WTC11 (cell line): Measurements from ENCODE around the gene CDH18. TPM values are rescaled to one million over a fixed set of nuclear protein-coding genes. Genes with fewer than 3 reads are reported as not detected.

Source experiments
- ATAC-seq: fragments of 200-7000 bp; cut with Tn5 transposase; 2 replicates; pipeline ENCODE4 v1.10.0; 2021; ENCODE audit warnings: mild to moderate bottlenecking, moderate library complexity
- CTCF ChIA-PET: fragments of 300-600 bp; sonication (Branson Sonifier 250); formaldehyde crosslinking; loops from one replicate; lab custom pipeline; 2021; ENCODE audit warnings: antibody characterized with exemption; lab: Charles Lee
- POLR2A ChIA-PET: fragments of 350-600 bp; sonication (Branson Sonifier 250); formaldehyde crosslinking; loops from one replicate; lab custom pipeline; 2021; ENCODE audit warnings: antibody characterized with exemption; lab: Charles Lee
- DNase-seq: peaks from one replicate; pipeline ENCODE4 v3.0.0; 2021; ENCODE audit warnings: low spot score
- H3K27ac Mint-ChIP-seq: 2 replicates; pipeline ENCODE4 v1.8.0; 2021; ENCODE audit warnings: mixed read lengths
- H3K27me3 Mint-ChIP-seq: 2 replicates; pipeline ENCODE4 v1.8.0; 2021; ENCODE audit warnings: low read depth, mild to moderate bottlenecking, moderate library complexity, mixed read lengths
- H3K36me3 Mint-ChIP-seq: 2 replicates; pipeline ENCODE4 v1.8.0; 2021; ENCODE audit warnings: mixed read lengths
- H3K4me1 Mint-ChIP-seq: 2 replicates; pipeline ENCODE4 v1.8.0; 2022; ENCODE audit warnings: mixed read lengths
- H3K4me3 Mint-ChIP-seq: 2 replicates; pipeline ENCODE4 v1.8.0; 2021; ENCODE audit warnings: mild to moderate bottlenecking, moderate library complexity, mixed read lengths
- H3K9me3 Mint-ChIP-seq: 2 replicates; pipeline ENCODE4 v1.8.0; 2021; ENCODE audit warnings: mixed read lengths
- ATF1 ChIP-seq: sonication (generic); formaldehyde crosslinking; IDR thresholded peaks from 2 replicates; pipeline ENCODE4 v1.8.1; 2023; ENCODE audit warnings: mild to moderate bottlenecking, moderate library complexity, missing genetic modification reagents
- CBFB ChIP-seq: sonication (generic); formaldehyde crosslinking; IDR thresholded peaks from 2 replicates; pipeline ENCODE4 v1.8.1; 2022; ENCODE audit warnings: mild to moderate bottlenecking, low read depth, missing genetic modification reagents
- CREM ChIP-seq: sonication (generic); formaldehyde crosslinking; IDR thresholded peaks from 2 replicates; pipeline ENCODE4 v1.8.1; 2022; ENCODE audit warnings: mild to moderate bottlenecking, missing genetic modification reagents, moderate library complexity
- E2F5 ChIP-seq: sonication (generic); formaldehyde crosslinking; IDR thresholded peaks from 2 replicates; pipeline ENCODE4 v1.8.1; 2022; ENCODE audit warnings: mild to moderate bottlenecking, moderate library complexity, missing genetic modification reagents
- FOXJ3 ChIP-seq: sonication (generic); formaldehyde crosslinking; IDR thresholded peaks from 2 replicates; pipeline ENCODE4 v1.9.0; 2021; ENCODE audit warnings: missing genetic modification reagents, mild to moderate bottlenecking, borderline replicate concordance
- FOXP1 ChIP-seq: sonication (generic); formaldehyde crosslinking; IDR thresholded peaks from 2 replicates; pipeline ENCODE4 v1.8.0; 2022; ENCODE audit warnings: missing genetic modification reagents, mild to moderate bottlenecking, moderate library complexity, borderline replicate concordance
- GABPB1 ChIP-seq: sonication (generic); formaldehyde crosslinking; IDR thresholded peaks from 2 replicates; pipeline ENCODE4 v1.8.1; 2023; ENCODE audit warnings: mild to moderate bottlenecking, missing genetic modification reagents
- HMGA2 ChIP-seq: fragments of 250-450 bp; sonication (Bioruptor Pico); IDR thresholded peaks from 2 replicates; pipeline ENCODE4 v1.4.0; 2021; ENCODE audit warnings: mild to moderate bottlenecking, moderate library complexity
- HMGXB4 ChIP-seq: sonication (generic); formaldehyde crosslinking; IDR thresholded peaks from 2 replicates; pipeline ENCODE4 v1.8.1; 2023; ENCODE audit warnings: mild to moderate bottlenecking, moderate library complexity, missing genetic modification reagents
- RORB ChIP-seq: fragments of 250-450 bp; sonication (Bioruptor Pico); IDR thresholded peaks from 2 replicates; pipeline ENCODE4 v1.9.0; 2021; ENCODE audit warnings: mild to moderate bottlenecking
- SMAD3 ChIP-seq: sonication (generic); formaldehyde crosslinking; IDR thresholded peaks from 2 replicates; pipeline ENCODE4 v1.8.0; 2022; ENCODE audit warnings: missing genetic modification reagents, mild to moderate bottlenecking, borderline replicate concordance
- SOX15 ChIP-seq: fragments of 250-450 bp; sonication (Bioruptor Pico); IDR thresholded peaks from 2 replicates; pipeline ENCODE4 v1.9.0; 2021; ENCODE audit warnings: mild to moderate bottlenecking
- TEAD4 ChIP-seq: sonication (generic); formaldehyde crosslinking; IDR thresholded peaks from 2 replicates; pipeline ENCODE4 v1.8.0; 2022; ENCODE audit warnings: mild to moderate bottlenecking, missing genetic modification reagents
- ZBTB43 ChIP-seq: sonication (generic); formaldehyde crosslinking; IDR thresholded peaks from 2 replicates; pipeline ENCODE4 v1.8.1; 2023; ENCODE audit warnings: mild to moderate bottlenecking, missing genetic modification reagents
- ZNF317 ChIP-seq: sonication (generic); formaldehyde crosslinking; IDR thresholded peaks from 2 replicates; pipeline ENCODE4 v1.8.1; 2023; ENCODE audit warnings: low read depth, mild to moderate bottlenecking, moderate library complexity, missing genetic modification reagents, borderline replicate concordance
- ZNF416 ChIP-seq: fragments of 250-450 bp; sonication (Bioruptor Pico); IDR thresholded peaks from 2 replicates; pipeline ENCODE4 v1.9.0; 2021; ENCODE audit warnings: mild to moderate bottlenecking, inconsistent platforms
- total RNA-seq: library from RNA; stranded (reverse); gene quantifications from 3 replicates; pipeline ENCODE4 v1.2.3, GENCODE V29; 2021
- TF ChIP-seq, protein P1 (sequence below): sonication (generic); formaldehyde crosslinking; IDR thresholded peaks from 2 replicates; pipeline ENCODE4 v1.8.1; 2023; ENCODE audit warnings: mild to moderate bottlenecking, missing genetic modification reagents, borderline replicate concordance
- TF ChIP-seq, protein P2 (sequence below): sonication (generic); formaldehyde crosslinking; IDR thresholded peaks from 2 replicates; pipeline ENCODE4 v1.8.1; 2022; ENCODE audit warnings: low read depth, mild to moderate bottlenecking, moderate library complexity, missing genetic modification reagents, borderline replicate concordance

CDH18 gene
- total RNA-seq, 1 experiment from 2014 or later, result 0.24 TPM

DNA sequence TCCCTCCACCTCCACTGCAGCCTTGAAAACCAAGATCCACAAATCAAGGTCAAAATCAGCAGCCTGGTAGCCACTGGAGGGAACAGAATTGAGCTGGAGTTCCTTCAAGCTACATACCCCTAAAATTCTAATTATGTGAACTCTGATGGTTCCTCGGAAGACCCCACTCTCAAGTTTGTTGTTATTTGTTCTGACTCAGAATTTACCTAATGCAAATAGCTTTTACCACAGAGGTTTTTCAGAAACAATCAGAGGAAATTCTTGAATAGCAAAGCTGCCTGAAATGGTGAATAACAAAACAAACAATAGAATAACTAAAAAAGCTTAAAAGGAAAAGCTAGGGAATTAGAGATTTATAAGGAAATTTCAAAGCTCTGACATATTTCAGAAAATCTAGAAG lies 220.0 kb downstream of the CDH18 start (continued):
- TF ChIP-seq HMGXB4 (CRISPR knock-in tag) (no peak), ZNF416 (no peak), ATF1 (no peak), TEAD4 (CRISPR knock-in tag) (no peak), E2F5 (no peak), FOXJ3 (no peak), GABPB1 (no peak), CREM (CRISPR knock-in tag) (no peak), RORB (CRISPR knock-in tag) (no peak), FOXP1 (CRISPR knock-in tag) (no peak), ZBTB43 (CRISPR knock-in tag) (no peak)
- TF ChIP-seq, protein P1, sequence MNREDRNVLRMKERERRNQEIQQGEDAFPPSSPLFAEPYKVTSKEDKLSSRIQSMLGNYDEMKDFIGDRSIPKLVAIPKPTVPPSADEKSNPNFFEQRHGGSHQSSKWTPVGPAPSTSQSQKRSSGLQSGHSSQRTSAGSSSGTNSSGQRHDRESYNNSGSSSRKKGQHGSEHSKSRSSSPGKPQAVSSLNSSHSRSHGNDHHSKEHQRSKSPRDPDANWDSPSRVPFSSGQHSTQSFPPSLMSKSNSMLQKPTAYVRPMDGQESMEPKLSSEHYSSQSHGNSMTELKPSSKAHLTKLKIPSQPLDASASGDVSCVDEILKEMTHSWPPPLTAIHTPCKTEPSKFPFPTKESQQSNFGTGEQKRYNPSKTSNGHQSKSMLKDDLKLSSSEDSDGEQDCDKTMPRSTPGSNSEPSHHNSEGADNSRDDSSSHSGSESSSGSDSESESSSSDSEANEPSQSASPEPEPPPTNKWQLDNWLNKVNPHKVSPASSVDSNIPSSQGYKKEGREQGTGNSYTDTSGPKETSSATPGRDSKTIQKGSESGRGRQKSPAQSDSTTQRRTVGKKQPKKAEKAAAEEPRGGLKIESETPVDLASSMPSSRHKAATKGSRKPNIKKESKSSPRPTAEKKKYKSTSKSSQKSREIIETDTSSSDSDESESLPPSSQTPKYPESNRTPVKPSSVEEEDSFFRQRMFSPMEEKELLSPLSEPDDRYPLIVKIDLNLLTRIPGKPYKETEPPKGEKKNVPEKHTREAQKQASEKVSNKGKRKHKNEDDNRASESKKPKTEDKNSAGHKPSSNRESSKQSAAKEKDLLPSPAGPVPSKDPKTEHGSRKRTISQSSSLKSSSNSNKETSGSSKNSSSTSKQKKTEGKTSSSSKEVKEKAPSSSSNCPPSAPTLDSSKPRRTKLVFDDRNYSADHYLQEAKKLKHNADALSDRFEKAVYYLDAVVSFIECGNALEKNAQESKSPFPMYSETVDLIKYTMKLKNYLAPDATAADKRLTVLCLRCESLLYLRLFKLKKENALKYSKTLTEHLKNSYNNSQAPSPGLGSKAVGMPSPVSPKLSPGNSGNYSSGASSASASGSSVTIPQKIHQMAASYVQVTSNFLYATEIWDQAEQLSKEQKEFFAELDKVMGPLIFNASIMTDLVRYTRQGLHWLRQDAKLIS (CRISPR knock-in tag), result no peak

GRCh38 chr5:19753579-19753978 lies 234.4 kb downstream of the CDH18 start:
- no peak for ATAC-seq
- Mint-ChIP-seq H3K27me3 (no peaks in the 10 kb centered on the region), H3K9me3 (peaks cover 39% of the 10 kb centered on the region), H3K36me3 (peaks cover 26% of the 10 kb centered on the region), H3K4me1 (peaks cover 2% of the 10 kb centered on the region; the same call in 1 of the 2 replicates), H3K27ac (no peak overlapping the region), H3K4me3 (no peak overlapping the region)
- POLR2A ChIA-PET, result no interaction called here
- DNase-seq, result no peak
- CTCF ChIA-PET, result no interaction called here
- no peak for TF ChIP-seq SMAD3 (CRISPR knock-in tag)
- TF ChIP-seq ZNF317, result peak; percentile 94

DNA sequence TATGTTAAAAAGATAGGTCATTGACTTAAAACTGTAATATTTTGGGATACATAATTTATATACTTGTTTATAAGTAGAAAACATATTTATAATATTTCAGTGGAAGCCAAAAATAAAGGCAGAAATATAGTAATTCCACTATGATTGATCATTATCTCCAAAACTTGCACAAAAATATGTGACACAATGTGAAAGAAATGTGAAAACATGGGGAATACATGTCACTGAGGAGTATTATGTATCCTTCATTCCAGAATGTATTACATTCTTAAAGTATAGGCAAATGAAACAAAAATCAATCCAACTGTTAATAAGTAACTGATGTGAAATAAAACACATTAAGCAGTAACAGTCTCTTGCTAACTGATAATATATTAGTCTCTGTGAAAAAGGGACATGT lies 236.7 kb downstream of the CDH18 start:
- POLR2A ChIA-PET, result no interaction called here
- Mint-ChIP-seq H3K27me3 (no peaks in the 10 kb centered on the region), H3K4me1 (peaks cover 2% of the 10 kb centered on the region; the same call in 1 of the 2 replicates), H3K27ac (no peak overlapping the region), H3K36me3 (peaks cover 26% of the 10 kb centered on the region), H3K4me3 (no peak overlapping the region), H3K9me3 (peaks cover 31% of the 10 kb centered on the region)
- CTCF ChIA-PET, result no interaction called here
- ATAC-seq (no peak), DNase-seq (no peak)
- TF ChIP-seq ZBTB43 (CRISPR knock-in tag), result no peak
- TF ChIP-seq, protein P2, sequence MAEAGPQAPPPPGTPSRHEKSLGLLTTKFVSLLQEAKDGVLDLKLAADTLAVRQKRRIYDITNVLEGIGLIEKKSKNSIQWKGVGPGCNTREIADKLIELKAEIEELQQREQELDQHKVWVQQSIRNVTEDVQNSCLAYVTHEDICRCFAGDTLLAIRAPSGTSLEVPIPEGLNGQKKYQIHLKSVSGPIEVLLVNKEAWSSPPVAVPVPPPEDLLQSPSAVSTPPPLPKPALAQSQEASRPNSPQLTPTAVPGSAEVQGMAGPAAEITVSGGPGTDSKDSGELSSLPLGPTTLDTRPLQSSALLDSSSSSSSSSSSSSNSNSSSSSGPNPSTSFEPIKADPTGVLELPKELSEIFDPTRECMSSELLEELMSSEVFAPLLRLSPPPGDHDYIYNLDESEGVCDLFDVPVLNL (CRISPR knock-in tag), result no peak
- no peak for TF ChIP-seq CBFB (CRISPR knock-in tag)
- no peak for TF ChIP-seq SOX15
- no peak for TF ChIP-seq HMGA2 (CRISPR knock-in tag)
